HCT116 (cell line): ENCODE data around the gene NHSL2. TPM values are rescaled to one million over a fixed set of nuclear protein-coding genes. Genes with fewer than 3 reads are reported as not detected.

ENCODE experiments used
- ATAC-seq: fragments of 200-7000 bp; cut with Tn5 transposase; 2 replicates; pipeline ENCODE4 v1.9.1; 2020; ENCODE audit warnings: mild to moderate bottlenecking, moderate library complexity
- BruUV-seq: library from RNA; stranded (reverse); fragments of 400-500 nt; replicated peaks from 2 replicates; lab custom pipeline; 2021; lab: Mats Ljungman, UMichigan
- CTCF ChIA-PET: fragments of 300-600 bp; sonication (Branson Sonifier 250); formaldehyde crosslinking; loops from one replicate; lab custom pipeline; 2021; ENCODE audit warnings: antibody characterized with exemption; lab: Charles Lee
- POLR2A ChIA-PET: fragments of 300-600, 350-600 bp; sonication (Branson Sonifier 250); formaldehyde crosslinking; loops from one replicate; lab custom pipeline; 2021; ENCODE audit warnings: antibody characterized with exemption; lab: Charles Lee
- RAD21 ChIA-PET, 2 experiments: fragments of 300-600 bp; sonication (Branson Sonifier 250); formaldehyde crosslinking; loops; one replicate each; lab custom pipeline; 2023; ENCODE audit warnings: low total read pairs in 2 of 2; ENCODE audit not compliant: uncharacterized antibody in 2 of 2, unreplicated experiment in 2 of 2, low non-redundant PET in 1 of 2; lab: Charles Lee
- DNase-seq: peaks from one replicate; pipeline ENCODE4 v3.0.0-alpha.2; 2010; ENCODE audit warnings: low read depth, low spot score
- H2AFZ ChIP-seq: fragments of 200-600 bp; shearing (Covaris generic), sonication (generic); 2 replicates; pipeline ENCODE4 v1.6.1; 2017; ENCODE audit warnings: low read depth, mixed run types, mixed read lengths, antibody characterized with exemption, low read length; ENCODE audit not compliant: poor library complexity, severe bottlenecking
- H3K27ac ChIP-seq: 2 replicates; pipeline ENCODE4 v1.5.1; 2012; ENCODE audit warnings: low read depth, low read length
- H3K27me3 ChIP-seq: fragments of 200-600 bp; sonication (generic); 2 replicates; pipeline ENCODE4 v1.6.1; 2016; ENCODE audit warnings: mixed run types, low read length, mixed read lengths; ENCODE audit not compliant: insufficient read depth
- H3K36me3 ChIP-seq, 2 experiments: fragments of 200-500 bp in 1 of 2; fragments of 200-600 bp in 1 of 2; sonication (Bioruptor generic) in 1 of 2; sonication (generic) in 1 of 2; 2 replicates each; pipeline versions ENCODE4 v1.5.1 to v1.6.1; 2014 to 2016; ENCODE audit warnings: low read length in 2 of 2, inconsistent platforms in 1 of 2, mixed read lengths in 1 of 2, mixed run types in 1 of 2; ENCODE audit not compliant: insufficient read depth in 2 of 2, control insufficient read depth in 1 of 2
- H3K4me1 ChIP-seq, 2 experiments: fragments of 200-600 bp in 1 of 2; sonication (generic) in 1 of 2; 2 replicates each; pipeline versions ENCODE4 v1.5.1 to v1.6.1; 2012 to 2017; ENCODE audit warnings: low read length in 2 of 2, inconsistent platforms in 1 of 2, mild to moderate bottlenecking in 1 of 2, mixed read lengths in 1 of 2, mixed run types in 1 of 2, moderate library complexity in 1 of 2; ENCODE audit not compliant: insufficient read depth in 2 of 2, control insufficient read depth in 1 of 2
- H3K4me2 ChIP-seq: fragments of 200-600 bp; sonication (generic); 2 replicates; pipeline ENCODE4 v1.6.1; 2017; ENCODE audit warnings: mixed run types, low read length, mixed read lengths
- H3K4me3 ChIP-seq, 2 experiments: fragments of 200-600 bp in 1 of 2; sonication (generic) in 1 of 2; replicated peaks in 1 of 2; 2 replicates each; pipeline ENCODE4 v1.5.1; 2011 to 2016; ENCODE audit warnings: low read length in 2 of 2, control low read depth in 1 of 2, low read depth in 1 of 2, mild to moderate bottlenecking in 1 of 2, mixed read lengths in 1 of 2, mixed run types in 1 of 2
- H3K79me2 ChIP-seq: fragments of 200-600 bp; sonication (generic); 2 replicates; pipeline ENCODE4 v1.6.1; 2017; ENCODE audit warnings: mild to moderate bottlenecking, mixed run types, low read length, moderate library complexity, mixed read lengths; ENCODE audit not compliant: insufficient read depth
- H3K9ac ChIP-seq: fragments of 200-600 bp; sonication (generic); 2 replicates; pipeline ENCODE4 v1.6.1; 2016; ENCODE audit warnings: low read length, mixed read lengths
- H3K9me2 ChIP-seq: fragments of 200-600 bp; sonication (generic), shearing (Covaris generic); 2 replicates; pipeline ENCODE4 v1.6.1; 2017; ENCODE audit warnings: mixed run types, mild to moderate bottlenecking, moderate library complexity; ENCODE audit not compliant: insufficient read depth
- H3K9me3 ChIP-seq, 2 experiments: fragments of 200-500 bp in 1 of 2; fragments of 200-600 bp in 1 of 2; sonication (Bioruptor generic) in 1 of 2; sonication (generic) in 1 of 2; 2 replicates each; pipeline ENCODE4 v1.6.1; 2014 to 2017; ENCODE audit warnings: low read length in 2 of 2, mixed read lengths in 2 of 2, inconsistent platforms in 1 of 2, low read depth in 1 of 2, mild to moderate bottlenecking in 1 of 2, mixed run types in 1 of 2, moderate library complexity in 1 of 2; ENCODE audit not compliant: control insufficient read depth in 1 of 2, insufficient read depth in 1 of 2
- H4K20me1 ChIP-seq: fragments of 200-600 bp; sonication (generic), shearing (Covaris generic); 2 replicates; pipeline ENCODE4 v1.6.1; 2017; ENCODE audit warnings: mixed run types, mild to moderate bottlenecking, moderate library complexity; ENCODE audit not compliant: insufficient read depth
- CEBPB ChIP-seq: IDR thresholded peaks from 2 replicates; pipeline ENCODE4 v1.6.1; 2012; ENCODE audit warnings: low read depth
- EGR1 ChIP-seq: IDR thresholded peaks from 2 replicates; pipeline ENCODE4 v1.6.1; 2012; ENCODE audit warnings: low read depth
- ELF1 ChIP-seq: IDR thresholded peaks from 2 replicates; pipeline ENCODE4 v1.6.1; 2012; ENCODE audit warnings: low read depth, borderline replicate concordance
- EZH2 ChIP-seq: fragments of 200-600 bp; sonication (generic); IDR thresholded peaks from 2 replicates; pipeline ENCODE4 v1.6.1; 2017; ENCODE audit warnings: antibody characterized with exemption, mixed run types
- EZH2phosphoT487 ChIP-seq: fragments of 200-600 bp; IDR thresholded peaks from 2 replicates; pipeline ENCODE4 v1.6.1; 2018; ENCODE audit warnings: antibody characterized with exemption, borderline replicate concordance
- FOSL1 ChIP-seq: IDR thresholded peaks from 2 replicates; pipeline ENCODE4 v1.6.1; 2012; ENCODE audit warnings: low read depth
- JUND ChIP-seq: IDR thresholded peaks from 2 replicates; pipeline ENCODE4 v1.6.1; 2012
- POLR2A ChIP-seq: IDR thresholded peaks from 2 replicates; pipeline ENCODE4 v1.7.0; 2011; ENCODE audit warnings: borderline replicate concordance; ENCODE audit not compliant: insufficient read depth, insufficient read length; ENCODE audit errors: extremely low read depth
- POLR2AphosphoS5 ChIP-seq: IDR thresholded peaks from 2 replicates; pipeline ENCODE4 v1.6.1; 2011; ENCODE audit warnings: mild to moderate bottlenecking, low read depth, low read length, moderate library complexity
- RAD21 ChIP-seq: IDR thresholded peaks from 2 replicates; pipeline ENCODE4 v1.6.1; 2012; ENCODE audit warnings: low read depth, mild to moderate bottlenecking
- SIN3A ChIP-seq: IDR thresholded peaks from 2 replicates; pipeline ENCODE4 v1.6.1; 2012; ENCODE audit warnings: low read depth
- SRF ChIP-seq: IDR thresholded peaks from 2 replicates; pipeline ENCODE4 v1.6.1; 2012; ENCODE audit warnings: low read depth
- TCF7L2 ChIP-seq: IDR thresholded peaks from 2 replicates; pipeline ENCODE4 v1.7.0; 2011; ENCODE audit warnings: borderline replicate concordance, inconsistent platforms; ENCODE audit not compliant: insufficient read depth, insufficient read length; ENCODE audit errors: extremely low read depth
- YY1 ChIP-seq: IDR thresholded peaks from 2 replicates; pipeline ENCODE4 v1.6.1; 2011; ENCODE audit warnings: low read length, low read depth, moderate library complexity, mild to moderate bottlenecking; ENCODE audit not compliant: insufficient replicate concordance; ENCODE audit errors: extremely low read depth
- ZNF274 ChIP-seq: fragments of 200-500 bp; sonication (Bioruptor generic); IDR thresholded peaks from 2 replicates; pipeline ENCODE4 v1.6.1; 2014; ENCODE audit warnings: mild to moderate bottlenecking, low read depth, low read length, inconsistent platforms
- intact Hi-C: fragments of 100-400 bp; cut with micrococcal nuclease; formaldehyde crosslinking; loops from 2 replicates; pipeline ENCODE4 v1.10.0; 2022
- total RNA-seq: library from RNA; stranded (reverse); gene quantifications from one replicate; pipeline ENCODE4 v1.2.1, GENCODE V29; 2021; ENCODE audit not compliant: unreplicated experiment
- TF ChIP-seq, protein P1 (sequence below): IDR thresholded peaks from 2 replicates; pipeline ENCODE4 v1.6.1; 2012
- TF ChIP-seq, protein P2 (sequence below): IDR thresholded peaks from 2 replicates; pipeline ENCODE4 v1.6.1; 2012; ENCODE audit warnings: low read depth
- TF ChIP-seq, protein P3 (sequence below): IDR thresholded peaks from 2 replicates; pipeline ENCODE4 v1.6.1; 2012

The NHSL2 gene
- total RNA-seq, 1 experiment from 2014 or later: 0.22 TPM

DNA sequence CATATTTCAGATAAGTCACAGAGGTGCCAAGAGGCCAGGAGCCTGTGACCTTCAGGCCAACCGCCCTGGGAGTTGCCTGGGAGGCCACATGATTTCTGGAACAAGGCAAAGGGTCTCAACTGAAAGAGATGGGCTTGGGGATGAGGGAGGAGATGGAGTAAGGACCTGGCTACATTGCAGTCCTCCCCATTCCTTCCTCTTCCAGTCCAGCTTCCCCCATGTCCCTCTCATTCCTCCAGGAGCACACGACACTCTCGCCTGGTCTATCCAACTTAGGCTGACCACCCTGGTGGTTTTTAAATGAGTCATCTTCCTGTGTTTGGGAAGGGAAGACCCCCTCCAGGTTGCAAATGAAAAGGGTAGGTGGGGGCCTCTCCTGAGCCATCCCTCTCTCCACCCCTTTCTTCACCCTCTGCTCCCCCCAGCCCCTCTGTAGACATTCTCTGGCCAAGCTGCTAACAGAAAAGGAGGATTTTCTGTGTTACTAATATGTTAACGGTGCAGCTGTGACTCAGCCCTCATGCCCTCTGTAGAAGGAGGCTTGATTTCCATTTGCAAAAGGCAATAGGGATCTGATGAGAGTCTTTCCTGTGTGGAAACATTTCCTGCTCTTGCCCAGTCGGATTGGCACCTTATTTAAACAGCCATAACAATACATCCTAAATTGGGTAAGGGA lies 141.9 kb downstream of the NHSL2 start:
- no peak for ATAC-seq
- no peaks in the 10 kb centered on the region for H3K36me3 ChIP-seq
- H3K4me2 ChIP-seq: no peak overlapping the region
- BruUV-seq: no TSS peak
- ChIA-PET POLR2A (no interaction called here), RAD21 (no interaction called here), CTCF (no interaction called here)
- no peaks in the 10 kb centered on the region for H3K9me3 ChIP-seq
- DNase-seq: no peak
- no peaks in the 10 kb centered on the region for H3K4me1 ChIP-seq
- no peak overlapping the region for H3K27ac ChIP-seq
- intact Hi-C loops: no loop called here
- H3K9ac ChIP-seq: no peak overlapping the region
- H3K79me2 ChIP-seq: no peaks in the 10 kb centered on the region
- H3K27me3 ChIP-seq: no peaks in the 10 kb centered on the region
- H3K4me3 ChIP-seq: no peak overlapping the region
- no peak overlapping the region for H2AFZ ChIP-seq
- TF ChIP-seq, protein P1, sequence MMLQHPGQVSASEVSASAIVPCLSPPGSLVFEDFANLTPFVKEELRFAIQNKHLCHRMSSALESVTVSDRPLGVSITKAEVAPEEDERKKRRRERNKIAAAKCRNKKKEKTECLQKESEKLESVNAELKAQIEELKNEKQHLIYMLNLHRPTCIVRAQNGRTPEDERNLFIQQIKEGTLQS: no peak
- TF ChIP-seq SRF: no peak
- TF ChIP-seq ZNF274: no peak
- TF ChIP-seq, protein P2, sequence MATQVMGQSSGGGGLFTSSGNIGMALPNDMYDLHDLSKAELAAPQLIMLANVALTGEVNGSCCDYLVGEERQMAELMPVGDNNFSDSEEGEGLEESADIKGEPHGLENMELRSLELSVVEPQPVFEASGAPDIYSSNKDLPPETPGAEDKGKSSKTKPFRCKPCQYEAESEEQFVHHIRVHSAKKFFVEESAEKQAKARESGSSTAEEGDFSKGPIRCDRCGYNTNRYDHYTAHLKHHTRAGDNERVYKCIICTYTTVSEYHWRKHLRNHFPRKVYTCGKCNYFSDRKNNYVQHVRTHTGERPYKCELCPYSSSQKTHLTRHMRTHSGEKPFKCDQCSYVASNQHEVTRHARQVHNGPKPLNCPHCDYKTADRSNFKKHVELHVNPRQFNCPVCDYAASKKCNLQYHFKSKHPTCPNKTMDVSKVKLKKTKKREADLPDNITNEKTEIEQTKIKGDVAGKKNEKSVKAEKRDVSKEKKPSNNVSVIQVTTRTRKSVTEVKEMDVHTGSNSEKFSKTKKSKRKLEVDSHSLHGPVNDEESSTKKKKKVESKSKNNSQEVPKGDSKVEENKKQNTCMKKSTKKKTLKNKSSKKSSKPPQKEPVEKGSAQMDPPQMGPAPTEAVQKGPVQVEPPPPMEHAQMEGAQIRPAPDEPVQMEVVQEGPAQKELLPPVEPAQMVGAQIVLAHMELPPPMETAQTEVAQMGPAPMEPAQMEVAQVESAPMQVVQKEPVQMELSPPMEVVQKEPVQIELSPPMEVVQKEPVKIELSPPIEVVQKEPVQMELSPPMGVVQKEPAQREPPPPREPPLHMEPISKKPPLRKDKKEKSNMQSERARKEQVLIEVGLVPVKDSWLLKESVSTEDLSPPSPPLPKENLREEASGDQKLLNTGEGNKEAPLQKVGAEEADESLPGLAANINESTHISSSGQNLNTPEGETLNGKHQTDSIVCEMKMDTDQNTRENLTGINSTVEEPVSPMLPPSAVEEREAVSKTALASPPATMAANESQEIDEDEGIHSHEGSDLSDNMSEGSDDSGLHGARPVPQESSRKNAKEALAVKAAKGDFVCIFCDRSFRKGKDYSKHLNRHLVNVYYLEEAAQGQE: no peak
- TF ChIP-seq, protein P3, sequence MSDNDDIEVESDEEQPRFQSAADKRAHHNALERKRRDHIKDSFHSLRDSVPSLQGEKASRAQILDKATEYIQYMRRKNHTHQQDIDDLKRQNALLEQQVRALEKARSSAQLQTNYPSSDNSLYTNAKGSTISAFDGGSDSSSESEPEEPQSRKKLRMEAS: no peak
- TF ChIP-seq EZH2: no peak
- no peak for TF ChIP-seq TCF7L2
- no peak for TF ChIP-seq EZH2phosphoT487
- TF ChIP-seq RAD21: no peak
- no peak for TF ChIP-seq ELF1
- TF ChIP-seq JUND: no peak
- no peak for TF ChIP-seq POLR2A
- no peak for TF ChIP-seq YY1
- no peak for TF ChIP-seq POLR2AphosphoS5
- TF ChIP-seq CEBPB: no peak
- no peak for TF ChIP-seq SIN3A
- TF ChIP-seq FOSL1: no peak
- no peak for TF ChIP-seq EGR1
- no peaks in the 10 kb centered on the region for H3K9me2 ChIP-seq
- H4K20me1 ChIP-seq: no peaks in the 10 kb centered on the region
